Left ventricle myocardium inferior (tissue), 1 donor: ENCODE data around the gene MSI2. TPM values are rescaled to one million over a fixed set of nuclear protein-coding genes. Genes with fewer than 3 reads are reported as not detected.

Source experiments
- DNase-seq: peaks from one replicate; pipeline ENCODE4 v3.0.0-alpha.2; 2020
- H3K27ac ChIP-seq: fragments of 200-600 bp; replicated peaks from 2 replicates; pipeline ENCODE4 v1.8.0; 2021
- H3K27me3 ChIP-seq: fragments of 200-600 bp; 2 replicates; pipeline ENCODE4 v1.8.0; 2021; ENCODE audit warnings: low read depth
- H3K36me3 ChIP-seq: fragments of 200-600 bp; 2 replicates; pipeline ENCODE4 v1.8.0; 2021
- H3K4me1 ChIP-seq: fragments of 200-600 bp; 2 replicates; pipeline ENCODE4 v1.8.0; 2021
- H3K4me3 ChIP-seq: fragments of 200-600 bp; 2 replicates; pipeline ENCODE4 v1.8.0; 2021; ENCODE audit warnings: mild to moderate bottlenecking, moderate library complexity
- H3K9me3 ChIP-seq: fragments of 200-600 bp; replicated peaks from 2 replicates; pipeline ENCODE4 v1.8.0; 2021
- CTCF ChIP-seq: fragments of 200-600 bp; IDR thresholded peaks from 2 replicates; pipeline ENCODE4 v1.8.0; 2021; ENCODE audit warnings: antibody characterized with exemption, mild to moderate bottlenecking, borderline replicate concordance
- intact Hi-C: fragments of 100-400 bp; cut with micrococcal nuclease; formaldehyde crosslinking; loops from one replicate; pipeline ENCODE4 v1.11.0; 2022
- total RNA-seq: library from RNA; stranded (reverse); fragmentation: NEBNext Ultra II Directional; extraction: Animal tissue kit (Norgen Biotek cat#: 25700); gene quantifications from one replicate; pipeline ENCODE4 v1.2.1, GENCODE V29; 2021
- donor health status: DM: no; HTN: yes; CAD: no; lungs with severe emphysema.

The MSI2 gene
- total RNA-seq, 1 donor from 2014 or later, result 118 TPM

DNA sequence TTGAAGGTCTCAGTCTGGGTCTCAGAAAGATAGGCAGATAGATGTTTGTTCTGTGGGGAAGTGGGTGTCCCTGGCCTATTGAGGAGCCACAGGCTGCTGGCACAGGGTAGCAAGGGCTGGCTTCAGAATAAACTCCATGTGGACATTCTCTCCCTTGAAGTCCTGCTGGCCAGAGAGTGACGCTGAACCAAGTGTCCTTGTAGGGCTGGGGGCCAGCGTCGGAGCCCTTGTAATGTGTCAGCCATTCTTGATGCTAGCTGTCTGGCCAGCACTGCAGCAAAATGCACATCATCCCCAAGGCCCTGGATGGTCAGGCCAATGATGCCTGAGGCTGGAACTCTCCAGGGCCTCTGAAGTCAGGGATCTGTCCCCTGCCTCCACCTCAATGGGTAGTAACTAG, 385.4 kb downstream of the MSI2 start:
- peaks cover 4% of the 10 kb centered on the region for H3K36me3 ChIP-seq
- no peaks in the 10 kb centered on the region for H3K27me3 ChIP-seq
- no peak for DNase-seq
- no peaks in the 10 kb centered on the region for H3K9me3 ChIP-seq
- intact Hi-C loops, result no loop called here
- no peaks in the 10 kb centered on the region for H3K4me1 ChIP-seq
- H3K4me3 ChIP-seq, result no peak overlapping the region
- TF ChIP-seq CTCF, result no peak
- no peak overlapping the region for H3K27ac ChIP-seq

DNA sequence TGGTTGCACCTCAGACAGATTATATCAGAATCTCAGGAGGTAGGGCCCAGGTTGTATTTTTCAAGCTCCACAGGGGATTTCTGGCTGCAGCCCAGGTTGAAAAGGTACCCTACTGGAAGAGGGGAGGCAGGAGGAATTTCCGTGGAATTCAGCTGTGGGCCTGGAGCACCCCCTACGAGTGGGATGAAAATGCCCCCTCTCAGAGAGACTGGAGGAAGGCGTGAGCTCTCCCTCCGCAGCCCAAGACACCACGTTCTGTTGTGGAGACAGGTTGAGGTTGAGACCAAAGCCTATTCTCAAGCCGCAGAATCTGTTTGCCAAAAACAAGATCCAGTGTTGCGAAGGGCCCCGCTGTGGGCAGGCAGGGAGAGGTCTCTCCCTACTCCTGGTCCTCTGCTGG, 386.7 kb downstream of the MSI2 start:
- Histone ChIP-seq H3K4me1 (no peaks in the 10 kb centered on the region), H3K4me3 (no peak overlapping the region), H3K27me3 (no peaks in the 10 kb centered on the region), H3K9me3 (no peaks in the 10 kb centered on the region), H3K36me3 (peaks cover 4% of the 10 kb centered on the region), H3K27ac (no peak overlapping the region)
- intact Hi-C loops, result no loop called here
- no peak for TF ChIP-seq CTCF
- DNase-seq, result no peak

- Histone ChIP-seq H3K27ac (no peak overlapping the region), H3K4me1 (no peaks in the 10 kb centered on the region), H3K27me3 (no peaks in the 10 kb centered on the region), H3K4me3 (no peak overlapping the region), H3K36me3 (no peaks in the 10 kb centered on the region), H3K9me3 (no peaks in the 10 kb centered on the region)
- TF ChIP-seq CTCF, result no peak
- intact Hi-C loops, result no loop called here
- no peak for DNase-seq
Observed at GRCh38 chr17:57644326-57644725, 388.0 kb downstream of the MSI2 start.

- TF ChIP-seq CTCF, result no peak
- Histone ChIP-seq H3K4me1 (no peaks in the 10 kb centered on the region), H3K9me3 (no peaks in the 10 kb centered on the region), H3K36me3 (no peaks in the 10 kb centered on the region), H3K27me3 (no peaks in the 10 kb centered on the region), H3K27ac (no peak overlapping the region), H3K4me3 (no peak overlapping the region)
- DNase-seq, result no peak
- intact Hi-C loops, result no loop called here
Observed at GRCh38 chr17:57645950-57646665, 389.8 kb downstream of the MSI2 start.

- no peak for TF ChIP-seq CTCF
- intact Hi-C loops, result no loop called here
Observed at GRCh38 chr17:57648720-57649119, 392.4 kb downstream of the MSI2 start.

More at GRCh38 chr17:57648720-57649119, 392.4 kb downstream of the MSI2 start:
- Histone ChIP-seq H3K27ac (no peak overlapping the region), H3K27me3 (no peaks in the 10 kb centered on the region), H3K4me1 (no peaks in the 10 kb centered on the region), H3K9me3 (no peaks in the 10 kb centered on the region), H3K36me3 (no peaks in the 10 kb centered on the region), H3K4me3 (no peak overlapping the region)
- no peak for DNase-seq
